HL-60 (cell line): ENCODE data around the gene IL18.

ENCODE experiments used
- GABPA ChIP-seq: IDR thresholded peaks from 2 replicates; pipeline ENCODE4 v1.6.1; 2012; ENCODE audit warnings: low read depth
- POLR2AphosphoS5 ChIP-seq: IDR thresholded peaks from 2 replicates; pipeline ENCODE4 v1.6.1; 2012; ENCODE audit warnings: low read depth
- SPI1 ChIP-seq: IDR thresholded peaks from 2 replicates; pipeline ENCODE4 v1.6.1; 2012; ENCODE audit warnings: low read depth, mild to moderate bottlenecking, borderline replicate concordance
- TF ChIP-seq, protein P1 (sequence below): IDR thresholded peaks from one replicate; pipeline ENCODE4 v1.5.1; 2011; ENCODE audit warnings: low read length, control low read depth, inconsistent platforms; ENCODE audit not compliant: insufficient read depth
- TF ChIP-seq, protein P2 (sequence below): IDR thresholded peaks from 2 replicates; pipeline ENCODE4 v1.6.1; 2012; ENCODE audit warnings: low read depth; ENCODE audit not compliant: insufficient replicate concordance

GRCh38 chr11:112178936-112179335 is 15.0 kb upstream of the IL18 start:
- TF ChIP-seq, protein P1, sequence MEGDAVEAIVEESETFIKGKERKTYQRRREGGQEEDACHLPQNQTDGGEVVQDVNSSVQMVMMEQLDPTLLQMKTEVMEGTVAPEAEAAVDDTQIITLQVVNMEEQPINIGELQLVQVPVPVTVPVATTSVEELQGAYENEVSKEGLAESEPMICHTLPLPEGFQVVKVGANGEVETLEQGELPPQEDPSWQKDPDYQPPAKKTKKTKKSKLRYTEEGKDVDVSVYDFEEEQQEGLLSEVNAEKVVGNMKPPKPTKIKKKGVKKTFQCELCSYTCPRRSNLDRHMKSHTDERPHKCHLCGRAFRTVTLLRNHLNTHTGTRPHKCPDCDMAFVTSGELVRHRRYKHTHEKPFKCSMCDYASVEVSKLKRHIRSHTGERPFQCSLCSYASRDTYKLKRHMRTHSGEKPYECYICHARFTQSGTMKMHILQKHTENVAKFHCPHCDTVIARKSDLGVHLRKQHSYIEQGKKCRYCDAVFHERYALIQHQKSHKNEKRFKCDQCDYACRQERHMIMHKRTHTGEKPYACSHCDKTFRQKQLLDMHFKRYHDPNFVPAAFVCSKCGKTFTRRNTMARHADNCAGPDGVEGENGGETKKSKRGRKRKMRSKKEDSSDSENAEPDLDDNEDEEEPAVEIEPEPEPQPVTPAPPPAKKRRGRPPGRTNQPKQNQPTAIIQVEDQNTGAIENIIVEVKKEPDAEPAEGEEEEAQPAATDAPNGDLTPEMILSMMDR: no peak
- TF ChIP-seq POLR2AphosphoS5 (no peak), GABPA (no peak), SPI1 (no peak)
- TF ChIP-seq, protein P2, sequence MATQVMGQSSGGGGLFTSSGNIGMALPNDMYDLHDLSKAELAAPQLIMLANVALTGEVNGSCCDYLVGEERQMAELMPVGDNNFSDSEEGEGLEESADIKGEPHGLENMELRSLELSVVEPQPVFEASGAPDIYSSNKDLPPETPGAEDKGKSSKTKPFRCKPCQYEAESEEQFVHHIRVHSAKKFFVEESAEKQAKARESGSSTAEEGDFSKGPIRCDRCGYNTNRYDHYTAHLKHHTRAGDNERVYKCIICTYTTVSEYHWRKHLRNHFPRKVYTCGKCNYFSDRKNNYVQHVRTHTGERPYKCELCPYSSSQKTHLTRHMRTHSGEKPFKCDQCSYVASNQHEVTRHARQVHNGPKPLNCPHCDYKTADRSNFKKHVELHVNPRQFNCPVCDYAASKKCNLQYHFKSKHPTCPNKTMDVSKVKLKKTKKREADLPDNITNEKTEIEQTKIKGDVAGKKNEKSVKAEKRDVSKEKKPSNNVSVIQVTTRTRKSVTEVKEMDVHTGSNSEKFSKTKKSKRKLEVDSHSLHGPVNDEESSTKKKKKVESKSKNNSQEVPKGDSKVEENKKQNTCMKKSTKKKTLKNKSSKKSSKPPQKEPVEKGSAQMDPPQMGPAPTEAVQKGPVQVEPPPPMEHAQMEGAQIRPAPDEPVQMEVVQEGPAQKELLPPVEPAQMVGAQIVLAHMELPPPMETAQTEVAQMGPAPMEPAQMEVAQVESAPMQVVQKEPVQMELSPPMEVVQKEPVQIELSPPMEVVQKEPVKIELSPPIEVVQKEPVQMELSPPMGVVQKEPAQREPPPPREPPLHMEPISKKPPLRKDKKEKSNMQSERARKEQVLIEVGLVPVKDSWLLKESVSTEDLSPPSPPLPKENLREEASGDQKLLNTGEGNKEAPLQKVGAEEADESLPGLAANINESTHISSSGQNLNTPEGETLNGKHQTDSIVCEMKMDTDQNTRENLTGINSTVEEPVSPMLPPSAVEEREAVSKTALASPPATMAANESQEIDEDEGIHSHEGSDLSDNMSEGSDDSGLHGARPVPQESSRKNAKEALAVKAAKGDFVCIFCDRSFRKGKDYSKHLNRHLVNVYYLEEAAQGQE: no peak
